Large intestine (tissue), 3 donors: ENCODE measurements around the gene SLC8A1. TPM values are rescaled to one million over a fixed set of nuclear protein-coding genes. Genes with fewer than 3 reads are reported as not detected.

Experiments
- DNase-seq, 2 donors: peaks; one replicate each; pipeline versions ENCODE4 v3.0.0 to v3.0.0-alpha.2; 2013
- H3K27ac ChIP-seq: one replicate; pipeline ENCODE4 v1.5.1; 2013; ENCODE audit warnings: low read length
- H3K27me3 ChIP-seq: 2 replicates; pipeline ENCODE4 v1.6.1; 2013; ENCODE audit warnings: low read length; ENCODE audit not compliant: control insufficient read depth, insufficient read depth
- H3K36me3 ChIP-seq: 2 replicates; pipeline ENCODE4 v1.6.1; 2013; ENCODE audit warnings: low read length; ENCODE audit not compliant: control insufficient read depth, insufficient read depth
- H3K4me1 ChIP-seq: one replicate; pipeline ENCODE4 v1.6.1; 2013; ENCODE audit warnings: low read length; ENCODE audit not compliant: control insufficient read depth, insufficient read depth
- H3K4me3 ChIP-seq: one replicate; pipeline ENCODE4 v1.5.1; 2013; ENCODE audit warnings: low read length
- H3K9me3 ChIP-seq: one replicate; pipeline ENCODE4 v1.6.1; 2013; ENCODE audit warnings: mild to moderate bottlenecking, low read depth, low read length, moderate library complexity; ENCODE audit not compliant: control insufficient read depth
- WGBS: methylation state at CpG from one replicate; pipeline ENCODE4 v1.1.5; 2013; ENCODE audit warnings: low lambda C conversion rate; ENCODE audit not compliant: insufficient coverage; 5-methylcytosine and 5-hydroxymethylcytosine counted together
- polyA plus RNA-seq: library from polyadenylated mRNA; unstranded; fragments of 120-200 nt; gene quantifications from one replicate; pipeline ENCODE4 v1.2.1, GENCODE V29; 2013

Gene SLC8A1
- polyA plus RNA-seq, 1 donor, result 13.2 TPM

GRCh38 chr2:40108851-40109250 lies 343.0 kb downstream of the SLC8A1 start:
- Histone ChIP-seq H3K27ac (no peak overlapping the region), H3K27me3 (no peaks in the 10 kb centered on the region), H3K4me1 (no peaks in the 10 kb centered on the region), H3K36me3 (no peaks in the 10 kb centered on the region), H3K9me3 (no peaks in the 10 kb centered on the region), H3K4me3 (no peak overlapping the region)
- DNase-seq, result no peak
- 60% methylated on average over 1 of the region's 4 CpGs for WGBS

- H3K4me3 ChIP-seq, result no peak overlapping the region
- WGBS, result no CpG with 5 or more reads among the region's 2 CpGs
These were observed 345.8 kb downstream of the SLC8A1 start for GRCh38 chr2:40106061-40106460.

GRCh38 chr2:40105593-40105992 lies 346.3 kb downstream of the SLC8A1 start:
- Histone ChIP-seq H3K27ac (no peak overlapping the region), H3K4me1 (peaks cover under 1% of the 10 kb centered on the region), H3K4me3 (no peak overlapping the region), H3K36me3 (no peaks in the 10 kb centered on the region), H3K27me3 (no peaks in the 10 kb centered on the region), H3K9me3 (no peaks in the 10 kb centered on the region)
- no peak for DNase-seq
- WGBS, result no CpG with 5 or more reads among the region's 5 CpGs

More at GRCh38 chr2:40106061-40106460, 345.8 kb downstream of the SLC8A1 start:
- Histone ChIP-seq H3K4me1 (no peaks in the 10 kb centered on the region), H3K36me3 (no peaks in the 10 kb centered on the region), H3K27me3 (no peaks in the 10 kb centered on the region), H3K9me3 (no peaks in the 10 kb centered on the region), H3K27ac (no peak overlapping the region)
- no peak for DNase-seq

- Histone ChIP-seq H3K27me3 (no peaks in the 10 kb centered on the region), H3K27ac (no peak overlapping the region)
- no CpG with 5 or more reads among the region's 2 CpGs for WGBS
These were observed 348.3 kb downstream of the SLC8A1 start for GRCh38 chr2:40103590-40103989.

GRCh38 chr2:40103163-40103562 lies 348.7 kb downstream of the SLC8A1 start:
- no peaks in the 10 kb centered on the region for H3K27me3 ChIP-seq
- no peak for DNase-seq
- H3K4me3 ChIP-seq, result no peak overlapping the region
- H3K9me3 ChIP-seq, result no peaks in the 10 kb centered on the region
- H3K4me1 ChIP-seq, result peaks cover 3% of the 10 kb centered on the region
- no peak overlapping the region for H3K27ac ChIP-seq
- WGBS, result 70% methylated on average over 2 of the region's 3 CpGs
- no peaks in the 10 kb centered on the region for H3K36me3 ChIP-seq

More at GRCh38 chr2:40103590-40103989, 348.3 kb downstream of the SLC8A1 start:
- Histone ChIP-seq H3K36me3 (no peaks in the 10 kb centered on the region), H3K4me3 (no peak overlapping the region), H3K4me1 (peaks cover 3% of the 10 kb centered on the region), H3K9me3 (no peaks in the 10 kb centered on the region)
- DNase-seq, result no peak

- no peak for DNase-seq
- Histone ChIP-seq H3K4me1 (peaks cover 3% of the 10 kb centered on the region), H3K9me3 (no peaks in the 10 kb centered on the region), H3K27me3 (no peaks in the 10 kb centered on the region), H3K27ac (no peak overlapping the region), H3K36me3 (no peaks in the 10 kb centered on the region), H3K4me3 (no peak overlapping the region)
- 83% methylated on average over 1 of the region's 6 CpGs for whole genome bisulfite sequencing
These were observed 349.4 kb downstream of the SLC8A1 start for GRCh38 chr2:40102447-40102846.

- no peaks in the 10 kb centered on the region for H3K36me3 ChIP-seq
- WGBS, result no CpG with 5 or more reads among the region's 1 CpG
- no peak overlapping the region for H3K4me3 ChIP-seq
- H3K27me3 ChIP-seq, result no peaks in the 10 kb centered on the region
- H3K4me1 ChIP-seq, result peaks cover 3% of the 10 kb centered on the region
- H3K9me3 ChIP-seq, result no peaks in the 10 kb centered on the region
- no peak overlapping the region for H3K27ac ChIP-seq
- DNase-seq, result no peak
These were observed 350.7 kb downstream of the SLC8A1 start for GRCh38 chr2:40101131-40101575.

GRCh38 chr2:40100676-40101075 lies 351.2 kb downstream of the SLC8A1 start:
- no peak for DNase-seq
- Histone ChIP-seq H3K4me1 (peaks cover 3% of the 10 kb centered on the region), H3K4me3 (no peak overlapping the region), H3K27ac (no peak overlapping the region), H3K9me3 (no peaks in the 10 kb centered on the region), H3K27me3 (no peaks in the 10 kb centered on the region), H3K36me3 (no peaks in the 10 kb centered on the region)
- WGBS, result no CpG with 5 or more reads among the region's 3 CpGs

- Histone ChIP-seq H3K36me3 (no peaks in the 10 kb centered on the region), H3K4me3 (no peak overlapping the region), H3K4me1 (peaks cover 3% of the 10 kb centered on the region), H3K9me3 (no peaks in the 10 kb centered on the region), H3K27ac (no peak overlapping the region), H3K27me3 (no peaks in the 10 kb centered on the region)
- DNase-seq, result no peak
- 91% methylated on average over 8 of the region's 9 CpGs for WGBS
These were observed 353.0 kb downstream of the SLC8A1 start for GRCh38 chr2:40098786-40099470.

GRCh38 chr2:40097691-40098385 lies 354.1 kb downstream of the SLC8A1 start:
- Histone ChIP-seq H3K9me3 (no peaks in the 10 kb centered on the region), H3K4me3 (no peak overlapping the region), H3K4me1 (peaks cover 10% of the 10 kb centered on the region), H3K27me3 (no peaks in the 10 kb centered on the region), H3K36me3 (no peaks in the 10 kb centered on the region), H3K27ac (no peak overlapping the region)
- WGBS, result 71% methylated on average over 2 of the region's 2 CpGs
- DNase-seq, result no peak
